Measurements from ENCODE around the gene NADK2.

- TF ChIP-seq CTCF (IDR thresholded peaks at IDR 0.05) (no peak), POLR2A (IDR thresholded peaks at IDR 0.05) (peak; percentile 78)
Observed at GRCh38 chr5:36151434-36152323, 90.0 kb downstream of the NADK2 start, which contains the start of the genes LMBRD2 and SKP2.
